Calu3 (cell line): ENCODE results near the gene GPER1. TPM values are rescaled to one million over a fixed set of nuclear protein-coding genes. Genes with fewer than 3 reads are reported as not detected.

Source experiments
- BruUV-seq: library from RNA; stranded (reverse); fragments of 400-500 nt; replicated peaks from 2 replicates; lab custom pipeline; 2021; lab: Mats Ljungman, UMichigan
- CTCF ChIA-PET: fragments of 300-600 bp; sonication (Branson Sonifier 250); formaldehyde crosslinking; loops from one replicate; lab custom pipeline; 2022; ENCODE audit warnings: antibody characterized with exemption; lab: Charles Lee
- DNase-seq: peaks from one replicate; pipeline ENCODE4 v3.0.0; 2022
- H3K27ac Mint-ChIP-seq: one replicate; pipeline ENCODE4 v1.8.0; 2022; ENCODE audit warnings: mixed read lengths; ENCODE audit not compliant: unreplicated experiment
- H3K27me3 Mint-ChIP-seq: one replicate; pipeline ENCODE4 v1.8.0; 2022; ENCODE audit warnings: mixed read lengths; ENCODE audit not compliant: unreplicated experiment
- H3K36me3 Mint-ChIP-seq: one replicate; pipeline ENCODE4 v1.8.0; 2022; ENCODE audit warnings: mild to moderate bottlenecking, moderate library complexity, mixed read lengths; ENCODE audit not compliant: insufficient read depth, unreplicated experiment
- H3K4me1 Mint-ChIP-seq: one replicate; pipeline ENCODE4 v1.8.0; 2022; ENCODE audit warnings: mild to moderate bottlenecking, low read depth, mixed read lengths; ENCODE audit not compliant: unreplicated experiment
- H3K4me3 Mint-ChIP-seq: one replicate; pipeline ENCODE4 v1.8.0; 2022; ENCODE audit warnings: mild to moderate bottlenecking, low read depth, moderate library complexity, mixed read lengths; ENCODE audit not compliant: unreplicated experiment
- H3K9me3 Mint-ChIP-seq: one replicate; pipeline ENCODE4 v1.8.0; 2022; ENCODE audit warnings: low read depth, mixed read lengths; ENCODE audit not compliant: unreplicated experiment
- CTCF ChIP-seq: fragments of 200-600 bp; IDR thresholded peaks from one replicate; pipeline ENCODE4 v1.8.0; 2022; ENCODE audit warnings: antibody characterized with exemption; ENCODE audit not compliant: unreplicated experiment
- intact Hi-C: fragments of 100-400 bp; cut with micrococcal nuclease; formaldehyde crosslinking; loops from one replicate; pipeline ENCODE4 v1.10.0; 2022; ENCODE audit not compliant: unreplicated experiment
- total RNA-seq: library from RNA; stranded (reverse); gene quantifications from 2 replicates; pipeline ENCODE4 v1.2.3, GENCODE V29; 2022

The GPER1 gene
- total RNA-seq, 1 experiment from 2014 or later, result 0.26 TPM

GRCh38 chr7:1119201-1119600 is 31.3 kb downstream of the GPER1 start:
- no TSS peak for BruUV-seq
- Mint-ChIP-seq H3K4me3 (no peak overlapping the region), H3K27me3 (no peaks in the 10 kb centered on the region), H3K36me3 (peaks cover 17% of the 10 kb centered on the region), H3K4me1 (no peaks in the 10 kb centered on the region), H3K9me3 (no peaks in the 10 kb centered on the region), H3K27ac (no peak overlapping the region)
- CTCF ChIA-PET, result no interaction called here
- TF ChIP-seq CTCF, result no peak
- no peak for DNase-seq
- intact Hi-C loops, result no loop called here

- no peak for DNase-seq
- no peaks in the 10 kb centered on the region for H3K4me1 Mint-ChIP-seq
- no TSS peak for BruUV-seq
- H3K36me3 Mint-ChIP-seq, result peaks cover 26% of the 10 kb centered on the region
- CTCF ChIA-PET, result no interaction called here
- no peaks in the 10 kb centered on the region for H3K27me3 Mint-ChIP-seq
- H3K4me3 Mint-ChIP-seq, result no peak overlapping the region
- no peak overlapping the region for H3K27ac Mint-ChIP-seq
- H3K9me3 Mint-ChIP-seq, result no peaks in the 10 kb centered on the region
- TF ChIP-seq CTCF, result no peak
- intact Hi-C loops, result no loop called here
Measured at GRCh38 chr7:1120791-1121190, 32.9 kb downstream of the GPER1 start.

- BruUV-seq, result no TSS peak
- Mint-ChIP-seq H3K9me3 (no peaks in the 10 kb centered on the region), H3K36me3 (peaks cover 31% of the 10 kb centered on the region), H3K27ac (no peak overlapping the region), H3K4me1 (no peaks in the 10 kb centered on the region), H3K27me3 (no peaks in the 10 kb centered on the region), H3K4me3 (no peak overlapping the region)
- TF ChIP-seq CTCF, result no peak
- intact Hi-C loops, result no loop called here
- no peak for DNase-seq
- CTCF ChIA-PET, result no interaction called here
Measured at GRCh38 chr7:1121476-1121875, 33.6 kb downstream of the GPER1 start.

- CTCF ChIA-PET, result no interaction called here
- Mint-ChIP-seq H3K9me3 (no peaks in the 10 kb centered on the region), H3K4me3 (no peak overlapping the region), H3K27ac (no peak overlapping the region), H3K36me3 (peaks cover 38% of the 10 kb centered on the region), H3K27me3 (no peaks in the 10 kb centered on the region), H3K4me1 (no peaks in the 10 kb centered on the region)
- DNase-seq, result no peak
- BruUV-seq, result no TSS peak
- intact Hi-C loops, result no loop called here
- no peak for TF ChIP-seq CTCF
Measured at GRCh38 chr7:1121886-1122831, 34.2 kb downstream of the GPER1 start.
